HG02798 (cell line): ENCODE data around the gene PTK7.
"Not testable (repeated sequence)": the region's sequence is repeated elsewhere in the genome, so short reads cannot be mapped to it uniquely, and the experiment has no call there.

Experiments used
- ATAC-seq: cut with Tn5 transposase; IDR thresholded peaks from one replicate; pipeline ENCODE4 v1.9.1; 2021; ENCODE audit warnings: mild to moderate bottlenecking; ENCODE audit not compliant: unreplicated experiment, poor library complexity

Gene PTK7

DNA sequence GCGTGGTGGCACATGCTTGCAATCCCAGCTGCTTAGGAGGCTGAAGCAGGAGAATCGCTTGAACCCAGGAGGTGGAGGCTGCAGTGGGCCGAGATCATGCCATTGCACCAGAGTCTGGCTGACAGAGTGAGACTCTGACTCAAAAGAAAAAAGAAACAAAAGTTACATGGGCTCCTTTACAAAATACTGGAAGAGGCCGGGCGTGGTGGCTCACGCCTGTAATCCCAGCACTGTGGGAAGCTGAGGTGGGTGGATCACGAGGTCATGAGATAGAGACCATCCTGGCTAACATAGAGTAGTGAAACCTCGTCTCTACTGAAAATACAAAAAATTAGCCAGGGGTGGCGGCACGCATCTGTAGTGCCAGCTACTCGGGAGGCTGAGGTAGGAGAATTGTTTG, 63.9 kb downstream of the PTK7 start:
- ATAC-seq = not testable (repeated sequence)

DNA sequence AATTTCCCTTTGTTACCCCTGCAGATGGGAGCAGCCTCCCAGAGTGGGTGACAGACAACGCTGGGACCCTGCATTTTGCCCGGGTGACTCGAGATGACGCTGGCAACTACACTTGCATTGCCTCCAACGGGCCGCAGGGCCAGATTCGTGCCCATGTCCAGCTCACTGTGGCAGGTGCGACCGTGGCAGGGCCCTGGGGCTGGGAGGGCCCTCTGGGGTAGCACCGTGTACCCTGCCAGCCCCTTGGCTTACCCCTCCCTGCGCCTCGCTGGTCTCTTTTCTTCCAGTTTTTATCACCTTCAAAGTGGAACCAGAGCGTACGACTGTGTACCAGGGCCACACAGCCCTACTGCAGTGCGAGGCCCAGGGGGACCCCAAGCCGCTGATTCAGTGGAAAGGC, 65.5 kb downstream of the PTK7 start:
- no peak for ATAC-seq

- ATAC-seq = no peak
These were observed 66.0 kb downstream of the PTK7 start for GRCh38 chr6:43142101-43142500.

GRCh38 chr6:43143235-43144128, 67.4 kb downstream of the PTK7 start:
- peak; percentile 79 for ATAC-seq

GRCh38 chr6:43144879-43145278, 68.8 kb downstream of the PTK7 start:
- ATAC-seq = no peak

DNA sequence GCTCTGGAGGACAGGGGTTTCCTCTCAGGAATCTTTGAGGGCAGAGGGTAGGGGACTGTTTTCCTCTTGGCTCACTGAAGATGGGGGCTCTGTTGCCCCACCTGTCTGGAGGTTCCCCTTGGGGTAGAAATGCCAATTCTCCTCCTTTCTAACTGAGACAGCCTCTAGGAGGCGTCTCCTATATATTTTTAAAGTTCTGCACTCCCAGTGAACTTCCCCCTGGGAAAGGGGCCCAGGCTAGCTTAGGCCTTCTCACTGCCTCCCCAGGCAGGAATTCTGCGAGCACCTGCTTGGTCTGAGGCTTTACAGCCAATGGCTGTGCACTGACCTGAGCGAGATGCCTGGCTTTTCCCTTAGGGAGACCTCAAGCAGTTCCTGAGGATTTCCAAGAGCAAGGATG, 70.1 kb downstream of the PTK7 start:
- no peak for ATAC-seq

- no peak for ATAC-seq
These were observed 70.9 kb downstream of the PTK7 start for GRCh38 chr6:43146709-43147688.

- ATAC-seq = no peak
These were observed 71.8 kb downstream of the PTK7 start for GRCh38 chr6:43147691-43148477.

DNA sequence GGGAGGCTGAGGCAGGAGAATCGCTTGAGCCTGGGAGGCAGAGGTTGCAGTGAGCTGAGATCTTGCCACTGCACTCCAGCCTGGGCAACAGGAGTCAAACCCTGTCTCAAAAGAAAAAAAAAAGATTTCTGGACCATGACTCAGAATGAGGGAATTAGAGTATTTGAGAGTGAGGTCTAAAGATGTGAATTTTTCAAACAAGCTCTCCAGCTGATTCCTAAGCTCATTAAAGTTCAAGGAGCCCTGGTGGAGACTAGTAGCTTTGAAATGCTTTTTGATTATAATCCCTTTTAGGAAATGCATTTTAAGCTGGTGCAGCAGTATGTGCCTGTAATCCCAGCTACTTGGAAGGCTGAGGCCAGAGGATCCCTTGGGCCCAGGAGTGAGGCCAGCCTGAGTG, 73.2 kb downstream of the PTK7 start:
- no peak for ATAC-seq

DNA sequence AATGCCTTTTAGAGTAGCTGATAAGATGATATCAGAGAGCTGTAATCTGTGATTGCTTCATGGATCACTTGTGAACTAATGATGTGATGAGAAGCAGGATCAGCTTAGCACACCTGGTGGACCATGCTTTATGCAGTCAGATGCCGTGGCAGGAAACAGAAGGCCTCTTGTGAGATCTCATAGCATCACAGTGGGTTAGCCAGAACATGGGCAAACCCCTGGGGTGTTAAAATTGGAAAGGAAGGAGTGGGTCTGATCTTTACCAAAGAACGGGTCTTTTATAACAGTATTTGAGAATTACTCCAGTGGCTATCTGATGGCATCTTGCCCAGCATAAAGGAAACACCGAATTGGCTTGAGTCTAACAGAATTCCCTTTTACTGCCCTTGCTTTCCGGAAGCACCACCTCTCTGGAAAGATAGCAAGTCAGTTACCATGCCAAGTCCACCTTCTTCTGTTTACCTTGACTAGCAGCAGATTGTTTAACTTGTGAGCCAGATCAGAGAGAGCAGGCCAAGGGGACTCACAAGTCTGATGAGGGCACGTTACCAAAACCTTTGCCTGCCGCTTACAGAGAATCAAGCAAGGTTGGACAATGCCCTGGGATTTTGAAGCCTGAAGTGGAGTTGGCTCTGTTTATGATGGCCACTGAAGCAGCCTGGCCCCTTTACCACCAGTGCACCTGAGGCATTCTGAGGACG, 74.1 kb downstream of the PTK7 start:
- no peak for ATAC-seq

DNA sequence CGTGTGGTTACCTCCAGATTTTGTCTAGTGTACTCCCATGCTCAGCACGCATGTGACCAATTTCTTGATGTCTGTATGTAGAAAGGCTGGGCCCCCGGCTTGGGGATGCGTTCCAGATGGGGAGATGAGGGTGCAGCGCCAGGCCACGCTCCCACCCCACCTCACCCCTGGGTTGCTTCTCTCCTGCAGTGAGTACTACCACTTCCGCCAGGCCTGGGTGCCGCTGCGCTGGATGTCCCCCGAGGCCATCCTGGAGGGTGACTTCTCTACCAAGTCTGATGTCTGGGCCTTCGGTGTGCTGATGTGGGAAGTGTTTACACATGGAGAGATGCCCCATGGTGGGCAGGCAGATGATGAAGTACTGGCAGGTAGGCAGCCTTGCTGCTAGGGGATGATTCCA, 83.5 kb downstream of the PTK7 start:
- ATAC-seq = no peak

- ATAC-seq = no peak
These were observed 87.8 kb downstream of the PTK7 start for GRCh38 chr6:43163899-43164298.

DNA sequence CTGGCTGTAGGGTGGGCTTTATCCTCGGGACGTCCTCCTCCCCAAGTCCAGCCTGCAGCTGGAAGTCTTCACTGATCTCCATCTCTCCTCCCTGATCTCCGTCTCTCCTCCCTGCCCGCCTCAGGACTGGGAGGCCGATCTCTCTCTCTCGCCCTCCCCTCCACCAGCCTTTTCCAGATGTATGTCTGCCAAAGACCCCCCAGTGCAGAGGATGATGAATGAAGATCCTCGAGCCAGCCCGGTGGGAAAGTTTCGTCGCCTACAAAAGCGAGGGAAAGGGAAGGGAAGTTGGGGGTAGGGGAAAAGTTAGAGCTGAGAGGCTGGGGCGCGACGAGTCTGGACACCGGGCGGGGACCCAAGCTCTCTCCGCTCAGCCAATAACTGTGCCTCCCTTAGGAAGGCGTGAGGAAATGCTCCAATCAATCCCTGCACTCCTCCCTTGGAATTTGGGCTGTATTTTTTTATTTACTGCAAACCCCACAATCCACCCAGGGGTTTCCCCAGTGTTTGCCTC, 94.4 kb downstream of the PTK7 start:
- ATAC-seq = no peak

- peak; percentile 71 for ATAC-seq
These were observed 95.0 kb downstream of the PTK7 start, which contains the start of gene SRF for GRCh38 chr6:43170931-43171706. SRF (plus strand) TSS chr6:43171269; CDS start chr6:43171657, 388 bp downstream.

DNA sequence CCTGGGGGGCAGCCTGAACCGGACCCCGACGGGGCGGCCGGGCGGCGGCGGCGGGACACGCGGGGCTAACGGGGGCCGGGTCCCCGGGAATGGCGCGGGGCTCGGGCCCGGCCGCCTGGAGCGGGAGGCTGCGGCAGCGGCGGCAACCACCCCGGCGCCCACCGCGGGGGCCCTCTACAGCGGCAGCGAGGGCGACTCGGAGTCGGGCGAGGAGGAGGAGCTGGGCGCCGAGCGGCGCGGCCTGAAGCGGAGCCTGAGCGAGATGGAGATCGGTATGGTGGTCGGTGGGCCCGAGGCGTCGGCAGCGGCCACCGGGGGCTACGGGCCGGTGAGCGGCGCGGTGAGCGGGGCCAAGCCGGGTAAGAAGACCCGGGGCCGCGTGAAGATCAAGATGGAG, 95.6 kb downstream of the PTK7 start:
- no peak for ATAC-seq

DNA sequence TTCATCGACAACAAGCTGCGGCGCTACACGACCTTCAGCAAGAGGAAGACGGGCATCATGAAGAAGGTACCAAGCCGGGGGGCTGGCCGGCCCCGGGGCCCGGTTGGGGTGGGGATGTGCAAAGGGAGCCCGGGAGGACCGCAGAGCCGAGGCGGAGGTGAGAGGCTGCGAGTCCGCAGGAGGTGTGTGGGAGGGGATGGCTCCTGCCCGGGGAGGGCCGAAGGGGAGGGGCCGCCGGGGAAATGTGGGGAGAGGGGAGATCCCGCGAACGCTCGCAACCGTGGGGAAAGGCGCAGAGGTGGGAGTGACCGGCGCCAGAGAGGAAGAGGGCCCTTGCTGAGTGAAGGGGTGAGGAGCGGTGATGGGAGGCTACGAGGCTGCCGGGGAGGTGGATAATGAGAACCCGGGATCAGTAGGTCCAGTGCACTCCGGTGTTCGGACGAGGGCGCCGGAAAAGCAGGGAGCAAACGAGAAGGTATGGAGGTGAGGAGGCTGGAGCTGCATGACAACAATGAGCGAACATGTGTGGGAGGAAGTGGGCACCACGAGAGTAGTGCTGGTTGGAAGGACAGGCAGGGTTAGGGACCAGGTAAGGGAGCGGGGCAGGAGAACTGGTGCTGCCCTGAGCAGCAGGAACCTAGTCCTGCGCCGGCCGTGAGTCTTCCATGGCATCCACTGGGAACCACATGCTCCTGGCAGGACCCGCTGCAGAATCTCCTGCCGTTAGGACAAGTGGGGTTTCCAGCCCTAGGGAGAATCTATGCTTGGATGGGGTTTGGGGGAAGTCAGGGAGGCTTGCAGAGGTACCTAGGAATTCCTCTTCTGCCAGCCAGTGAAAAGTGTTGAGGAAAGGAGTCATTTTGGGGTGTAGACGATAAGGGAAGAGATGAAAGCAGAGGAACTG, 96.2 kb downstream of the PTK7 start:
- no peak for ATAC-seq

DNA sequence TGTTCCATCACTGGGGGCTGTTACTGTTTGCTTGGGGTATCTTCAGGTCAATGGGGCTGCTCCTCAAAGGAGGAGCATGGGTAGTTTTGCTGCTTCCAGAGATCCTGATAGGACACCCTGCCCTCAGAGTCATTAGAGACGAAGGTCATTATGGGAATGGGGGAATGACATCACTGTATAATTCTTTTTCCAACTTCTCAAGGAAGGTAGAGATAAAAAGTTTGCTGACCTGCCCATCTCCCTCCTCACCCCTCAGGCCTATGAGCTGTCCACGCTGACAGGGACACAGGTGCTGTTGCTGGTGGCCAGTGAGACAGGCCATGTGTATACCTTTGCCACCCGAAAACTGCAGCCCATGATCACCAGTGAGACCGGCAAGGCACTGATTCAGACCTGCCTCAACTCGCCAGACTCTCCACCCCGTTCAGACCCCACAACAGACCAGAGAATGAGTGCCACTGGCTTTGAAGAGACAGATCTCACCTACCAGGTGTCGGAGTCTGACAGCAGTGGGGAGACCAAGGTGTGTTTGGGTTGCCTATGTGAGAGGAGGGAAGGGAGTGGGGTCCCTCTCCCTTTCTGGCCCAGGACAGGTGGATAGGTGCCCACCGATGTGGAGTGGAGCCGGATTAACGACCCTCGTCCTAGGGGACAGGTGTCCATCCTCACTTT, 97.6 kb downstream of the PTK7 start:
- no peak for ATAC-seq
